ENCODE measurements around the gene ODF2. TPM values are rescaled to one million over a fixed set of nuclear protein-coding genes. Genes with fewer than 3 reads are reported as not detected.

ODF2 gene
- total and polyA plus RNA-seq, 3 donors from 2014 or later = 189 to 634 (median 421) TPM

GRCh38 chr9:128457207-128457606 is 1.4 kb downstream of the ODF2 start:
- intact Hi-C loops (cut with DNase I; ENCODE audit: low total_unique reads) = no loop called here
- no peaks in the 10 kb centered on the region for H3K9me3 ChIP-seq
- DNase-seq = no peak
- peak overlapping the region in 1 of 2 donors; percentile 85 for H3K27ac ChIP-seq
- no peaks in the 10 kb centered on the region for H3K36me3 ChIP-seq (ENCODE audit: low read depth, missing control alignments)
- no peaks in the 10 kb centered on the region for H3K27me3 ChIP-seq
- TF ChIP-seq POLR2A (IDR thresholded peaks at IDR 0.05) = no peak
- peak overlapping the region; percentile 84 to 88 for H3K4me3 ChIP-seq
- 25 to 27% methylated on average over 13 to 14 of the region's 14 CpGs for WGBS, 2 donors
- H3K4me1 ChIP-seq = peaks cover 7% of the 10 kb centered on the region

GRCh38 chr9:128459011-128459410 is 3.2 kb downstream of the ODF2 start:
- Histone ChIP-seq H3K4me1 (peaks cover 7% of the 10 kb centered on the region), H3K9me3 (no peaks in the 10 kb centered on the region), H3K4me3 (no peak overlapping the region), H3K36me3 (ENCODE audit: low read depth, missing control alignments) (no peaks in the 10 kb centered on the region), H3K27me3 (no peaks in the 10 kb centered on the region), H3K27ac (no peak overlapping the region)
- no peak for TF ChIP-seq POLR2A (IDR thresholded peaks at IDR 0.05)
- TF ChIP-seq, protein P1, sequence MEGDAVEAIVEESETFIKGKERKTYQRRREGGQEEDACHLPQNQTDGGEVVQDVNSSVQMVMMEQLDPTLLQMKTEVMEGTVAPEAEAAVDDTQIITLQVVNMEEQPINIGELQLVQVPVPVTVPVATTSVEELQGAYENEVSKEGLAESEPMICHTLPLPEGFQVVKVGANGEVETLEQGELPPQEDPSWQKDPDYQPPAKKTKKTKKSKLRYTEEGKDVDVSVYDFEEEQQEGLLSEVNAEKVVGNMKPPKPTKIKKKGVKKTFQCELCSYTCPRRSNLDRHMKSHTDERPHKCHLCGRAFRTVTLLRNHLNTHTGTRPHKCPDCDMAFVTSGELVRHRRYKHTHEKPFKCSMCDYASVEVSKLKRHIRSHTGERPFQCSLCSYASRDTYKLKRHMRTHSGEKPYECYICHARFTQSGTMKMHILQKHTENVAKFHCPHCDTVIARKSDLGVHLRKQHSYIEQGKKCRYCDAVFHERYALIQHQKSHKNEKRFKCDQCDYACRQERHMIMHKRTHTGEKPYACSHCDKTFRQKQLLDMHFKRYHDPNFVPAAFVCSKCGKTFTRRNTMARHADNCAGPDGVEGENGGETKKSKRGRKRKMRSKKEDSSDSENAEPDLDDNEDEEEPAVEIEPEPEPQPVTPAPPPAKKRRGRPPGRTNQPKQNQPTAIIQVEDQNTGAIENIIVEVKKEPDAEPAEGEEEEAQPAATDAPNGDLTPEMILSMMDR (IDR thresholded peaks at IDR 0.05) = no peak
- no peak for DNase-seq
- intact Hi-C loops (cut with DNase I; ENCODE audit: low total_unique reads) = no loop called here
- WGBS, 2 donors = 89 to 95% methylated on average over 3 of the region's 3 CpGs

GRCh38 chr9:128469070-128469469 is 13.3 kb downstream of the ODF2 start:
- H3K4me3 ChIP-seq = no peak overlapping the region
- no peak for TF ChIP-seq POLR2A (IDR thresholded peaks at IDR 0.05)
- TF ChIP-seq, protein P1 (IDR thresholded peaks at IDR 0.05) = no peak
- intact Hi-C loops (cut with DNase I; ENCODE audit: low total_unique reads) = no loop called here
- H3K27me3 ChIP-seq = no peaks in the 10 kb centered on the region
- DNase-seq = no peak
- no peaks in the 10 kb centered on the region for H3K4me1 ChIP-seq
- H3K27ac ChIP-seq = no peak overlapping the region
- WGBS, 2 donors = 77 to 86% methylated on average over 7 of the region's 7 CpGs
- H3K9me3 ChIP-seq = no peaks in the 10 kb centered on the region
- H3K36me3 ChIP-seq (ENCODE audit: low read depth, missing control alignments) = no peaks in the 10 kb centered on the region

GRCh38 chr9:128470560-128470959 is 14.8 kb downstream of the ODF2 start:
- H3K4me3 ChIP-seq = no peak overlapping the region
- no peak overlapping the region for H3K27ac ChIP-seq
- 81 to 83% methylated on average over 5 of the region's 5 CpGs for WGBS, 2 donors
- no peaks in the 10 kb centered on the region for H3K36me3 ChIP-seq (ENCODE audit: low read depth, missing control alignments)
- intact Hi-C loops (cut with DNase I; ENCODE audit: low total_unique reads) = no loop called here
- H3K27me3 ChIP-seq = no peaks in the 10 kb centered on the region
- H3K9me3 ChIP-seq = no peaks in the 10 kb centered on the region
- H3K4me1 ChIP-seq = no peaks in the 10 kb centered on the region
- no peak for DNase-seq
- TF ChIP-seq, protein P1 (IDR thresholded peaks at IDR 0.05) = no peak
- no peak for TF ChIP-seq POLR2A (IDR thresholded peaks at IDR 0.05)

GRCh38 chr9:128473104-128473503 is 17.3 kb downstream of the ODF2 start:
- no peak for TF ChIP-seq POLR2A (IDR thresholded peaks at IDR 0.05)
- TF ChIP-seq, protein P1 (IDR thresholded peaks at IDR 0.05) = no peak
- Histone ChIP-seq H3K4me3 (no peak overlapping the region), H3K27me3 (no peaks in the 10 kb centered on the region), H3K36me3 (ENCODE audit: low read depth, missing control alignments) (no peaks in the 10 kb centered on the region), H3K4me1 (no peaks in the 10 kb centered on the region), H3K27ac (no peak overlapping the region), H3K9me3 (no peaks in the 10 kb centered on the region)
- 85 to 88% methylated on average over 2 to 5 of the region's 5 CpGs for WGBS, 2 donors
- intact Hi-C loops (cut with DNase I; ENCODE audit: low total_unique reads) = no loop called here
- no peak for DNase-seq

Measured in testis (tissue), 3 donors.